DOHH2 (cell line): ENCODE measurements around the gene TCHP.

Source experiments
- H3F3A ChIP-seq: fragments of 200-600 bp; sonication (generic), shearing (Covaris generic); 2 replicates; pipeline ENCODE4 v1.6.0; 2016; ENCODE audit warnings: antibody characterized with exemption, mild to moderate bottlenecking; ENCODE audit not compliant: control insufficient read depth, insufficient read depth
- H3K27ac ChIP-seq: fragments of 200-600 bp; sonication (generic); 2 replicates; pipeline ENCODE4 v1.5.1; 2014; ENCODE audit warnings: low read depth, mild to moderate bottlenecking, low read length, moderate library complexity
- H3K27me3 ChIP-seq: fragments of 200-600 bp; sonication (generic); 2 replicates; pipeline ENCODE4 v1.6.1; 2014; ENCODE audit warnings: mild to moderate bottlenecking, low read length, mixed read lengths; ENCODE audit not compliant: control insufficient read depth
- H3K36me3 ChIP-seq: fragments of 200-600 bp; sonication (generic); 2 replicates; pipeline ENCODE4 v1.6.1; 2014; ENCODE audit warnings: mild to moderate bottlenecking, low read length, moderate library complexity, mixed read lengths; ENCODE audit not compliant: control insufficient read depth
- H3K4me1 ChIP-seq: fragments of 200-600 bp; sonication (generic); 2 replicates; pipeline ENCODE4 v1.6.1; 2014; ENCODE audit warnings: mild to moderate bottlenecking, low read length, mixed read lengths; ENCODE audit not compliant: control insufficient read depth
- H3K4me2 ChIP-seq: fragments of 200-600 bp; sonication (generic); 2 replicates; pipeline ENCODE4 v1.6.0; 2014; ENCODE audit warnings: mild to moderate bottlenecking, low read length, moderate library complexity
- H3K4me3 ChIP-seq: fragments of 200-600 bp; sonication (generic); 2 replicates; pipeline ENCODE4 v1.5.1; 2014; ENCODE audit warnings: mild to moderate bottlenecking, low read length, mixed read lengths
- H3K79me2 ChIP-seq: fragments of 200-600 bp; sonication (generic); 2 replicates; pipeline ENCODE4 v1.6.1; 2014; ENCODE audit warnings: mild to moderate bottlenecking, low read length, mixed read lengths; ENCODE audit not compliant: control insufficient read depth
- H3K9me2 ChIP-seq: fragments of 200-600 bp; sonication (generic); replicated peaks from 2 replicates; pipeline ENCODE4 v1.6.1; 2014; ENCODE audit warnings: mild to moderate bottlenecking, low read length, mixed read lengths; ENCODE audit not compliant: control insufficient read depth
- H3K9me3 ChIP-seq: fragments of 200-600 bp; sonication (generic); 2 replicates; pipeline ENCODE4 v1.6.1; 2014; ENCODE audit warnings: antibody characterized with exemption, low read length, mixed read lengths; ENCODE audit not compliant: control insufficient read depth, insufficient read depth
- H4K20me1 ChIP-seq: fragments of 200-600 bp; sonication (generic); 2 replicates; pipeline ENCODE4 v1.6.0; 2014; ENCODE audit warnings: low read depth, mild to moderate bottlenecking, antibody characterized with exemption, low read length, moderate library complexity; ENCODE audit not compliant: control insufficient read depth, insufficient read depth
- EZH2phosphoT487 ChIP-seq: fragments of 200-600 bp; sonication (generic); IDR thresholded peaks from 2 replicates; pipeline ENCODE4 v1.6.1; 2017; ENCODE audit warnings: borderline replicate concordance, mild to moderate bottlenecking, antibody characterized with exemption, low read length, moderate library complexity, mixed read lengths
- TF ChIP-seq, protein P1 (sequence below): fragments of 200-600 bp; sonication (generic); IDR thresholded peaks from one replicate; pipeline ENCODE4 v1.5.1; 2014; ENCODE audit warnings: antibody characterized with exemption, mild to moderate bottlenecking, low read depth, low read length; ENCODE audit not compliant: poor library complexity, severe bottlenecking

The TCHP gene

DNA sequence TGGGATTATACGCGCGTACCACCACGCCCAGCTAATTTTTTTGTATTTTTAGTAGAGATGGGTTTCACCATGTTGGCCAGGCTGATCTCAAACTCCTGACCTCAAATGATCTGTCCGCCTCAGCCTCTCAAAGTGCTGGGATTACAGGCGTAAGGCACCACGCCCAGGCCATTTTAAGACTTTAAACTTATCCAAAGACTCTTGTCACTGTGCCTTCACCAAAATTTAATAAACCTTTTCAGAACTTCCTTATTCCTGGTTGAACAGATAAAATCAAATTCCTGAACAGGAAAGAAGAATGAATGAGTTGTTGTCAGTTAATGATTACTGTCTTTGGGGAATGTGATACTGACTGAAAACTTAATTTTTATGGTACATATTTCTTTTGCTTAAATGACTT lies 58.3 kb downstream of the TCHP start:
- Histone ChIP-seq H3K9me2 (no peaks in the 10 kb centered on the region), H3K27me3 (no peaks in the 10 kb centered on the region), H3K4me3 (no peak overlapping the region), H3K9me3 (no peaks in the 10 kb centered on the region), H3K4me2 (no peak overlapping the region), H3K4me1 (no peaks in the 10 kb centered on the region), H3K27ac (no peak overlapping the region), H3F3A (no peaks in the 10 kb centered on the region), H3K79me2 (no peaks in the 10 kb centered on the region), H3K36me3 (peaks cover 75% of the 10 kb centered on the region), H4K20me1 (no peaks in the 10 kb centered on the region)
- TF ChIP-seq, protein P1, sequence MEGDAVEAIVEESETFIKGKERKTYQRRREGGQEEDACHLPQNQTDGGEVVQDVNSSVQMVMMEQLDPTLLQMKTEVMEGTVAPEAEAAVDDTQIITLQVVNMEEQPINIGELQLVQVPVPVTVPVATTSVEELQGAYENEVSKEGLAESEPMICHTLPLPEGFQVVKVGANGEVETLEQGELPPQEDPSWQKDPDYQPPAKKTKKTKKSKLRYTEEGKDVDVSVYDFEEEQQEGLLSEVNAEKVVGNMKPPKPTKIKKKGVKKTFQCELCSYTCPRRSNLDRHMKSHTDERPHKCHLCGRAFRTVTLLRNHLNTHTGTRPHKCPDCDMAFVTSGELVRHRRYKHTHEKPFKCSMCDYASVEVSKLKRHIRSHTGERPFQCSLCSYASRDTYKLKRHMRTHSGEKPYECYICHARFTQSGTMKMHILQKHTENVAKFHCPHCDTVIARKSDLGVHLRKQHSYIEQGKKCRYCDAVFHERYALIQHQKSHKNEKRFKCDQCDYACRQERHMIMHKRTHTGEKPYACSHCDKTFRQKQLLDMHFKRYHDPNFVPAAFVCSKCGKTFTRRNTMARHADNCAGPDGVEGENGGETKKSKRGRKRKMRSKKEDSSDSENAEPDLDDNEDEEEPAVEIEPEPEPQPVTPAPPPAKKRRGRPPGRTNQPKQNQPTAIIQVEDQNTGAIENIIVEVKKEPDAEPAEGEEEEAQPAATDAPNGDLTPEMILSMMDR: no peak
- TF ChIP-seq EZH2phosphoT487: no peak

- no peak for TF ChIP-seq EZH2phosphoT487
- TF ChIP-seq, protein P1: no peak
- no peaks in the 10 kb centered on the region for H3K9me3 ChIP-seq
- H3K27ac ChIP-seq: no peak overlapping the region
- peaks cover 77% of the 10 kb centered on the region for H3K36me3 ChIP-seq
- H3F3A ChIP-seq: no peaks in the 10 kb centered on the region
- H3K4me3 ChIP-seq: no peak overlapping the region
- no peaks in the 10 kb centered on the region for H3K79me2 ChIP-seq
- H3K27me3 ChIP-seq: no peaks in the 10 kb centered on the region
- H3K4me2 ChIP-seq: no peak overlapping the region
- no peaks in the 10 kb centered on the region for H3K4me1 ChIP-seq
- H3K9me2 ChIP-seq: no peaks in the 10 kb centered on the region
- H4K20me1 ChIP-seq: no peaks in the 10 kb centered on the region
These were observed 59.5 kb downstream of the TCHP start for GRCh38 chr12:109959411-109960093.

DNA sequence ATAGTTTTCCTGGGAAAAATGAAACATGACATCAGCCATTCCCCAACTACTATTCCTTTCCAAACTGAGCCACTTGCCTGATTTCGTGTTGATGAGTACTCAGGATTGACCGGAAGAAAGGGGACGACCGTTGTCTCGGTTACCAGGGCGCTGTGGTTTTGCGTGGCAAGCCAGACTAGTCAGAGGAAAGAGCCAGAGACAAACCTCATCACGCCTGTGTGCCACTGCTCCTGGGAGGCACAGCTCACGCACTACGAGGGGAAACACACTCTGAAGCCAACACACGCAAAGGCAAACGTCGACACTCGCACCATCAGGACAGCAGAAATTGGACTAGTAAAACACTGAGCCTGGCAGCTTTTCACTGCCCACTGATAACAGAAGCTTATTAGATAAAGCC lies 61.1 kb downstream of the TCHP start:
- Histone ChIP-seq H3F3A (no peaks in the 10 kb centered on the region), H3K4me3 (no peak overlapping the region), H4K20me1 (no peaks in the 10 kb centered on the region), H3K27me3 (no peaks in the 10 kb centered on the region), H3K4me1 (no peaks in the 10 kb centered on the region), H3K36me3 (peaks cover 81% of the 10 kb centered on the region), H3K9me3 (no peaks in the 10 kb centered on the region), H3K4me2 (no peak overlapping the region), H3K9me2 (no peaks in the 10 kb centered on the region), H3K27ac (no peak overlapping the region), H3K79me2 (no peaks in the 10 kb centered on the region)
- no peak for TF ChIP-seq EZH2phosphoT487
- TF ChIP-seq, protein P1: no peak
